Measurements from ENCODE around the gene OR10T2. TPM values are rescaled to one million over a fixed set of nuclear protein-coding genes. Genes with fewer than 3 reads are reported as not detected.
A peak's percentile ranks its signal among the peaks of the same experiment; 100 is the strongest.
"Not testable (repeated sequence)": the region's sequence is repeated elsewhere in the genome, so short reads cannot be mapped to it uniquely, and the experiment has no call there.

The OR10T2 gene
- total RNA-seq, 1 experiment from 2014 or later = not detected

DNA sequence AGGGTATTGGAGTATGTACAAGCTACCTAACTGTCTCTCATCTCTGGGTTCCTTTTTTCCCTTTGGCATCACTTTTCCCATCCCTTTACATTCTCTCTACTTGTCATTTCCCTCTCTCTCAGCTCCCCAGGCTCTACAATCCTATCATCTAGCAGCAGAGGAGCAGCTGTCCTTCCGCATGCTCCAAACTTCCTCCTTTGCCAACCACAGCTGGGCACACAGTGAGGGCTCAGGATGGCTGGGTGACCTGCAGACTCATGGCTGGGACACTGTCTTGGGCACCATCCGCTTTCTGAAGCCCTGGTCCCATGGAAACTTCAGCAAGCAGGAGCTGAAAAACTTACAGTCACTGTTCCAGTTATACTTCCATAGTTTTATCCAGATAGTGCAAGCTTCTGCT lies 45.0 kb downstream of the OR10T2 start:
- no peak overlapping the region for H3K4me2 ChIP-seq (ENCODE audit: low read depth, low read length, poor library complexity, severe bottlenecking)
- H3K9me2 ChIP-seq (replicated peaks; ENCODE audit: insufficient read depth, low read length) = no peaks in the 10 kb centered on the region

DNA sequence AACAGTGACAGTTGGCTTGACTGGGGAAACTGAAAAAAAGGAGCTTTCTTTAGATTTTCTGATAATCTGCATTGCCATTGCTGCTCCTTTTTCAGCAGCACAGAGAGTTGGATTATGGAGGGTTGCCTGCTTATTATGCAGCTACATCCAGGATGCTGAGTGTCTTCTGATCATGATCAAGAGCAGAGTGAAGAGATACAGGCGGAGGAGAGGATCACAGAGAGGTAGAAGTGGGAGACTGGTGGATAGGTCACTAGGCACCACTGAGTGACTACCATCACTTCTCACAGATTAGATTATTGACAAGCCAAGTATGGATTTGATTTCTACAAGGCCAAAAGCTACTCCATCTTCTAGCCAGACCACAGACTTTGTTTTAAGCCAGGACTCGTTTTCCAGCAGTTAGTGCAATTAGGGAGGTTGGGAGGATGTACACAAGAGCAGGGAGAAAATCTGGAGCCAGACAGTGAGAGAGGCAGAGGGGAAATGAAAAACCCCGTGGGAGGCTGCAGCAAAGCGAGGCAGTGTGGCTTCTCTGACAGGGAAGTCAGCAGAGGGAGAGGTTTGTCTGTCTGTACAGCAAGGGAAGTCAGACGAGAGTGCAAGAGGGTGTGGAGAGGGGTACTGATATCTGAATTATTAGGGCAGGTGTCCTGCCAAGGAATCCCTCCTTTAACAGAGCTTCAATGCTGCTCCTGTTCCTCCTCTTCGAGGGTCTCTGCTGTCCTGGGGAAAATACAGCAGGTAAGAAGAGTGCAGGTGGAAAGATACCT lies 45.8 kb downstream of the OR10T2 start, which contains the start of gene CD1E:
TSS of gene CD1E (plus strand) at position 592 of the 773 bp plus-strand sequence. CDS start at position 687, 95 bp downstream.
- no peaks in the 10 kb centered on the region for H4K20me1 ChIP-seq (ENCODE audit: insufficient read depth, low read depth, low read length)
- H3K36me3 ChIP-seq (ENCODE audit: insufficient read depth, low read length) = no peaks in the 10 kb centered on the region
- no peaks in the 10 kb centered on the region for H3K79me2 ChIP-seq (ENCODE audit: low read length)
- no peaks in the 10 kb centered on the region for H3K4me1 ChIP-seq (ENCODE audit: low read length)
- H3K27ac ChIP-seq (ENCODE audit: low read length) = no peak within 1 kb of the TSS
- no peak within 1 kb of the TSS for H3K9ac ChIP-seq (ENCODE audit: low read length)
- H3K4me3 ChIP-seq (ENCODE audit: low read length) = no peak within 1 kb of the TSS
- H3K9me2 ChIP-seq (replicated peaks; ENCODE audit: insufficient read depth, low read length) = no peaks in the 10 kb centered on the region
- DNase-seq = peak; percentile 44
- no peaks in the 10 kb centered on the region for H3K9me3 ChIP-seq (ENCODE audit: low read length)
- no peak within 1 kb of the TSS for H2AFZ ChIP-seq (ENCODE audit: low read length)
- H3K4me2 ChIP-seq (ENCODE audit: low read depth, low read length, poor library complexity, severe bottlenecking) = no peak within 1 kb of the TSS
- no peaks in the 10 kb centered on the region for H3K27me3 ChIP-seq (ENCODE audit: low read length)

More for the DNA sequence above, 45.0 kb downstream of the OR10T2 start:
- Histone ChIP-seq H4K20me1 (ENCODE audit: insufficient read depth, low read depth, low read length) (no peaks in the 10 kb centered on the region), H3K9ac (ENCODE audit: low read length) (no peak overlapping the region), H3K79me2 (ENCODE audit: low read length) (no peaks in the 10 kb centered on the region), H3K4me3 (ENCODE audit: low read length) (no peak overlapping the region), H2AFZ (ENCODE audit: low read length) (no peak overlapping the region), H3K36me3 (ENCODE audit: insufficient read depth, low read length) (no peaks in the 10 kb centered on the region), H3K27ac (ENCODE audit: low read length) (no peak overlapping the region), H3K9me3 (ENCODE audit: low read length) (no peaks in the 10 kb centered on the region), H3K27me3 (ENCODE audit: low read length) (no peaks in the 10 kb centered on the region), H3K4me1 (ENCODE audit: low read length) (no peaks in the 10 kb centered on the region)
- DNase-seq = no peak

DNA sequence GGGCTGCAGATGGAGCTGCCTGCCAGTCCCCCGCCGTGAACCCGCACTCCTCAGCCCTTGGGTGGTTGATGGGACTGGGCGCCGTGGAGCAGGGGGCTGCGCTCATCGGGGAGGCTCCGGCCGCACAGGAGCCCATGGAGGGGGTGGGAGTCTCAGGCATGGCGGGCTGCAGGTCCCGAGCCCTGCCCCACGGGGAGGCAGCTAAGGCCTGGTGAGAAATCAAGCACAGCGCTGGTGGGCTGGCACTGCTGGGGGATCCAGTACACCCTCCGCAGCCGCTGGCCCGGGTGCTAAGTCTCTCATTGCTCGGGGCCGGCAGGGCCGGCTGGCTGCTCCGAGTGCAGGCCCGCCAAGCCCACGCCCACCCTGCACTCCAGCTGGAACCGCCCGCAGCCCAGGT lies 50.3 kb downstream of the OR10T2 start:
- not testable (repeated sequence) for H3K4me3 ChIP-seq (ENCODE audit: low read length); DNase-seq; H3K9ac ChIP-seq (ENCODE audit: low read length); H3K4me1 ChIP-seq (ENCODE audit: low read length); H2AFZ ChIP-seq (ENCODE audit: low read length); H4K20me1 ChIP-seq (ENCODE audit: insufficient read depth, low read depth, low read length); H3K9me3 ChIP-seq (ENCODE audit: low read length); H3K36me3 ChIP-seq (ENCODE audit: insufficient read depth, low read length); H3K9me2 ChIP-seq (replicated peaks; ENCODE audit: insufficient read depth, low read length); H3K27ac ChIP-seq (ENCODE audit: low read length); H3K27me3 ChIP-seq (ENCODE audit: low read length); H3K4me2 ChIP-seq (ENCODE audit: low read depth, low read length, poor library complexity, severe bottlenecking); H3K79me2 ChIP-seq (ENCODE audit: low read length)

Other genes with a start within 250 kb of the OR10T2 start
- 7.1 and 7.2 TPM in 2 replicates for gene CD1D, start 218.6 kb downstream of the OR10T2 start, total RNA-seq (2014; rRNA removed; shearing (Covaris generic); ENCODE audit: low replicate concordance)
- 0.45 and 0.76 TPM in 2 replicates for gene CD1A, start 145.0 kb downstream of the OR10T2 start, total RNA-seq (2014; rRNA removed; shearing (Covaris generic); ENCODE audit: low replicate concordance)
- gene CD1C, start 109.5 kb downstream of the OR10T2 start, total RNA-seq (2014; rRNA removed; shearing (Covaris generic); ENCODE audit: low replicate concordance) = 59.4 and 60.1 TPM in 2 replicates
- gene CD1B, start 67.9 kb downstream of the OR10T2 start, total RNA-seq (2014; rRNA removed; shearing (Covaris generic); ENCODE audit: low replicate concordance) = not detected in 2 replicates
- gene CD1E, start 45.6 kb downstream of the OR10T2 start, total RNA-seq (2014; rRNA removed; shearing (Covaris generic); ENCODE audit: low replicate concordance) = not detected in 2 replicates
- not detected in 2 replicates for gene OR10K2, start 26.8 kb upstream of the OR10T2 start, total RNA-seq (2014; rRNA removed; shearing (Covaris generic); ENCODE audit: low replicate concordance)
- not detected in 2 replicates for gene OR10K1, start 62.4 kb upstream of the OR10T2 start, total RNA-seq (2014; rRNA removed; shearing (Covaris generic); ENCODE audit: low replicate concordance)
- not detected in 2 replicates for gene OR10R2, start 72.8 kb upstream of the OR10T2 start, total RNA-seq (2014; rRNA removed; shearing (Covaris generic); ENCODE audit: low replicate concordance)
- gene OR6Y1, start 154.9 kb upstream of the OR10T2 start, total RNA-seq (2014; rRNA removed; shearing (Covaris generic); ENCODE audit: low replicate concordance) = not detected in 2 replicates
- gene OR6P1, start 171.1 kb upstream of the OR10T2 start, total RNA-seq (2014; rRNA removed; shearing (Covaris generic); ENCODE audit: low replicate concordance) = not detected in 2 replicates
- gene OR10X1, start 180.4 kb upstream of the OR10T2 start, total RNA-seq (2014; rRNA removed; shearing (Covaris generic); ENCODE audit: low replicate concordance) = not detected in 2 replicates
- not detected in 2 replicates for gene OR10Z1, start 205.8 kb upstream of the OR10T2 start, total RNA-seq (2014; rRNA removed; shearing (Covaris generic); ENCODE audit: low replicate concordance)